CD4-positive, alpha-beta T cell (primary cell): ENCODE data around the gene JMJD4. TPM values are rescaled to one million over a fixed set of nuclear protein-coding genes. Genes with fewer than 3 reads are reported as not detected.

Experiments used
- ATAC-seq: fragments of 200-7000 bp; cut with Tn5 transposase; one replicate; pipeline ENCODE4 v1.10.0; 2022; ENCODE audit warnings: mild to moderate bottlenecking; ENCODE audit not compliant: poor library complexity
- CTCF ChIA-PET: fragments of 350-600 bp; sonication (Branson Sonifier 250); formaldehyde crosslinking; loops from one replicate; lab custom pipeline; 2021; ENCODE audit warnings: antibody characterized with exemption, inconsistent platforms; lab: Charles Lee
- POLR2A ChIA-PET: fragments of 350-600 bp; sonication (Branson Sonifier 250); formaldehyde crosslinking; loops from one replicate; lab custom pipeline; 2021; ENCODE audit warnings: antibody characterized with exemption, inconsistent platforms; lab: Charles Lee
- DNase-seq, 14 experiments: peaks; one replicate each; pipeline ENCODE4 v3.0.0-alpha.2; 2013 to 2020; ENCODE audit warnings: mixed read lengths in 2 of 14
- H3K27ac ChIP-seq, 2 donors: one replicate each; pipeline versions ENCODE4 v1.5.1 to v1.7.0; 2013; ENCODE audit warnings: low read length in 2 of 2, low read depth in 1 of 2, mild to moderate bottlenecking in 1 of 2
- H3K27me3 ChIP-seq, 2 experiments: 1 replicate in 1 of 2; 2 replicates in 1 of 2; pipeline versions ENCODE4 v1.6.1 to v1.7.0; 2013; ENCODE audit warnings: low read length in 2 of 2, control low read depth in 1 of 2, mild to moderate bottlenecking in 1 of 2, moderate library complexity in 1 of 2; ENCODE audit not compliant: insufficient read depth in 2 of 2, control insufficient read depth in 1 of 2
- H3K36me3 ChIP-seq: one replicate; pipeline ENCODE4 v1.6.1; 2013; ENCODE audit warnings: low read length, control low read depth; ENCODE audit not compliant: insufficient read depth
- H3K4me1 ChIP-seq: one replicate; pipeline ENCODE4 v1.6.1; 2013; ENCODE audit warnings: low read length, control low read depth; ENCODE audit not compliant: insufficient read depth
- H3K4me3 ChIP-seq: one replicate; pipeline ENCODE4 v1.5.1; 2013; ENCODE audit warnings: mild to moderate bottlenecking, low read length, moderate library complexity
- H3K9me3 ChIP-seq, 2 experiments: 1 replicate in 1 of 2; 2 replicates in 1 of 2; pipeline versions ENCODE4 v1.6.1 to v1.7.0; 2013; ENCODE audit warnings: low read length in 2 of 2, mild to moderate bottlenecking in 2 of 2, control low read depth in 1 of 2, moderate library complexity in 1 of 2; ENCODE audit not compliant: control insufficient read depth in 1 of 2, insufficient read depth in 1 of 2
- H3K27ac Mint-ChIP-seq: one replicate; pipeline ENCODE4 v1.8.0; 2020; ENCODE audit warnings: mixed read lengths
- H3K27me3 Mint-ChIP-seq: one replicate; pipeline ENCODE4 v1.8.0; 2021; ENCODE audit warnings: mixed read lengths
- H3K36me3 Mint-ChIP-seq: one replicate; pipeline ENCODE4 v1.8.0; 2021; ENCODE audit warnings: low read depth, mixed read lengths
- H3K4me1 Mint-ChIP-seq: one replicate; pipeline ENCODE4 v1.8.0; 2021; ENCODE audit warnings: low read depth, mixed read lengths
- H3K4me3 Mint-ChIP-seq: one replicate; pipeline ENCODE4 v1.8.0; 2020; ENCODE audit warnings: mild to moderate bottlenecking, mixed read lengths
- H3K9me3 Mint-ChIP-seq: one replicate; pipeline ENCODE4 v1.8.0; 2020; ENCODE audit warnings: mixed read lengths
- intact Hi-C, 2 experiments: fragments of 100-400 bp; cut with DNase I in 1 of 2; cut with micrococcal nuclease in 1 of 2; formaldehyde crosslinking; loops; one replicate each; pipeline versions ENCODE4 v1.15.1 to v1.9.0; 2023 to 2025; cut with DNase I, micrococcal nuclease
- total RNA-seq, 174 experiments: library from RNA in 2 of 174; stranded (reverse) in 2 of 174; gene quantifications; one replicate each; pipeline ENCODE4 v1.2.3 and lab custom pipeline; 2021 to 2026
- TF ChIP-seq, protein P1 (sequence below): fragments of 200-600 bp; IDR thresholded peaks from one replicate; pipeline ENCODE4 v1.8.0; 2022; ENCODE audit warnings: antibody characterized with exemption, mild to moderate bottlenecking

JMJD4 gene
- total RNA-seq, 2 experiments from 2014 or later: 11.4 to 11.9 TPM

DNA sequence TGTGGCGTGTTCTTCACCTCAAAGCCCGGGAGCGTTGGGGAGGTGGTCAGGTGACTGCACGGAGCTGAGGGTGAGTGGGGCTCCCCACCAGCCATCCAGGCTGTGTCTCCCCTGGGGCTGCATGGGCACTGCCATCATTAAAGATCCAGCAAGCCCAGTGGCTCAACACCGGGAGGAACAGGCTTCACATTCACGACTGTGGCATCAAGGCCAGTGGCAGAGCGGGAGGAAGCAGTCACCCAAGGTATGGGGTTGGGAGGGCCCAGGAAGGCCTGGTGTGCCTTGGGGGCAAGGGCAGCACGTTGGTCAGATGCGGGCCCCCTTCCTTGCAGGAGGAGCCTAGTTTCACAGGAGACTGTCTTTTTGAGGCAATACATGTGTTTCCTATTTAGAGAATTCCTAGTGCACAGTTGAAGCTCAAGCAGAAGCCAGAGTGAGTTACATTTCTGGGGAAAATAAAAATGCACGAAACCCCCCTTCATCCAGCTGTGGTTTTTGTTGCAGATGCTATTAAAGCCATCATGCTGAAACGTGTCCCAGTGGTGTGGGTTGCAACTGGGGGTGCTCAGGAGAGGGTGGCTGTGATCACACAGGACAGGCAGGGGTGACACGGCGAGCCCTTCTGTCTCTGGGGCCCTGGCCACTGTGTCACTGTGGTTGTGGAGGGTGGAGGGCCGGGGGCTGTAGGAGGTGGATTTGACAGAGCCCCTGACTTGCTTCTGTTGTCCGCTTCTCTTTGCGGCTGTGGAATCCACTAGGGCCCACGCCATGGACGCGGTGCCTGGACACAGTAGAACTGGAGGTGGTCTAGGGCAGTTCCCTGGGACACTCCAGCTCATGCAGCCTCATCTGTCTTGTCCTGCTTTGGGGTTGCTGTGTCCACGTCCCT, 34.2 kb upstream of the JMJD4 start:
- no peaks in the 10 kb centered on the region for H3K27me3 ChIP-seq
- Mint-ChIP-seq H3K27me3 (no peaks in the 10 kb centered on the region), H3K4me1 (peaks cover 54% of the 10 kb centered on the region), H3K9me3 (no peaks in the 10 kb centered on the region), H3K4me3 (no peak overlapping the region), H3K27ac (peak overlapping the region; percentile 26), H3K36me3 (peaks cover 31% of the 10 kb centered on the region)
- TF ChIP-seq, protein P1, sequence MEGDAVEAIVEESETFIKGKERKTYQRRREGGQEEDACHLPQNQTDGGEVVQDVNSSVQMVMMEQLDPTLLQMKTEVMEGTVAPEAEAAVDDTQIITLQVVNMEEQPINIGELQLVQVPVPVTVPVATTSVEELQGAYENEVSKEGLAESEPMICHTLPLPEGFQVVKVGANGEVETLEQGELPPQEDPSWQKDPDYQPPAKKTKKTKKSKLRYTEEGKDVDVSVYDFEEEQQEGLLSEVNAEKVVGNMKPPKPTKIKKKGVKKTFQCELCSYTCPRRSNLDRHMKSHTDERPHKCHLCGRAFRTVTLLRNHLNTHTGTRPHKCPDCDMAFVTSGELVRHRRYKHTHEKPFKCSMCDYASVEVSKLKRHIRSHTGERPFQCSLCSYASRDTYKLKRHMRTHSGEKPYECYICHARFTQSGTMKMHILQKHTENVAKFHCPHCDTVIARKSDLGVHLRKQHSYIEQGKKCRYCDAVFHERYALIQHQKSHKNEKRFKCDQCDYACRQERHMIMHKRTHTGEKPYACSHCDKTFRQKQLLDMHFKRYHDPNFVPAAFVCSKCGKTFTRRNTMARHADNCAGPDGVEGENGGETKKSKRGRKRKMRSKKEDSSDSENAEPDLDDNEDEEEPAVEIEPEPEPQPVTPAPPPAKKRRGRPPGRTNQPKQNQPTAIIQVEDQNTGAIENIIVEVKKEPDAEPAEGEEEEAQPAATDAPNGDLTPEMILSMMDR: no peak
- H3K4me3 ChIP-seq: no peak overlapping the region
- peaks cover 47% of the 10 kb centered on the region for H3K4me1 ChIP-seq
- ATAC-seq (no peak), DNase-seq (peak in 1 of 14 experiments; percentile 2)
- peaks cover 32% of the 10 kb centered on the region for H3K36me3 ChIP-seq
- no peaks in the 10 kb centered on the region for H3K9me3 ChIP-seq
- H3K27ac ChIP-seq: no peak overlapping the region
- intact Hi-C loops: loop anchor here in 1 of 2 experiments (5.0 kb wide), 1 partner anchor 118 kb away; no protein-coding TSS in a partner anchor
- ChIA-PET POLR2A (no interaction called here), CTCF (no interaction called here)

GRCh38 chr1:227768640-227769039, 33.5 kb upstream of the JMJD4 start:
- peak overlapping the region; percentile 26 for H3K27ac Mint-ChIP-seq
- Histone ChIP-seq H3K4me1 (peaks cover 47% of the 10 kb centered on the region), H3K4me3 (no peak overlapping the region), H3K27ac (no peak overlapping the region), H3K27me3 (no peaks in the 10 kb centered on the region), H3K9me3 (no peaks in the 10 kb centered on the region), H3K36me3 (peaks cover 32% of the 10 kb centered on the region)
- CTCF ChIA-PET: no interaction called here
- no peak for ATAC-seq
- no peak overlapping the region for H3K4me3 Mint-ChIP-seq
- intact Hi-C loops: loop anchor here in 1 of 2 experiments (5.0 kb wide), 1 partner anchor 119 kb away; no protein-coding TSS in a partner anchor
- POLR2A ChIA-PET: interaction anchor here (0.8 kb wide), 1 partner anchor 10 kb away, joined by 3 read pairs; no protein-coding TSS in a partner anchor
- DNase-seq: no peak
- H3K27me3 Mint-ChIP-seq: no peaks in the 10 kb centered on the region
- H3K4me1 Mint-ChIP-seq: peaks cover 54% of the 10 kb centered on the region
- H3K36me3 Mint-ChIP-seq: peaks cover 25% of the 10 kb centered on the region
- H3K9me3 Mint-ChIP-seq: no peaks in the 10 kb centered on the region
- TF ChIP-seq, protein P1: no peak

GRCh38 chr1:227768125-227768439, 33.0 kb upstream of the JMJD4 start:
- no peak overlapping the region for H3K27ac ChIP-seq
- H3K4me3 Mint-ChIP-seq: no peak overlapping the region
- no peak overlapping the region for H3K4me3 ChIP-seq
- no peaks in the 10 kb centered on the region for H3K9me3 ChIP-seq
- peaks cover 53% of the 10 kb centered on the region for H3K4me1 Mint-ChIP-seq
- TF ChIP-seq, protein P1: no peak
- peaks cover 32% of the 10 kb centered on the region for H3K36me3 ChIP-seq
- no peaks in the 10 kb centered on the region for H3K9me3 Mint-ChIP-seq
- H3K27me3 ChIP-seq: no peaks in the 10 kb centered on the region
- no peaks in the 10 kb centered on the region for H3K27me3 Mint-ChIP-seq
- CTCF ChIA-PET: no interaction called here
- peaks cover 25% of the 10 kb centered on the region for H3K36me3 Mint-ChIP-seq
- H3K4me1 ChIP-seq: peaks cover 48% of the 10 kb centered on the region
- H3K27ac Mint-ChIP-seq: no peak overlapping the region
- DNase-seq: peak in 1 of 14 experiments; percentile 3
- POLR2A ChIA-PET: interaction anchor here (0.8 kb wide), 1 partner anchor 11 kb away, joined by 3 read pairs; no protein-coding TSS in a partner anchor
- no peak for ATAC-seq
- intact Hi-C loops: loop anchor here in 1 of 2 experiments (5.0 kb wide), 1 partner anchor 119 kb away; no protein-coding TSS in a partner anchor
